HG03460 (cell line): ENCODE measurements around the gene TOP1.
A peak's percentile ranks its signal among the peaks of the same experiment; 100 is the strongest.

Experiments used
- ATAC-seq: cut with Tn5 transposase; IDR thresholded peaks from one replicate; pipeline ENCODE4 v1.9.1; 2021; ENCODE audit not compliant: unreplicated experiment

The TOP1 gene

DNA sequence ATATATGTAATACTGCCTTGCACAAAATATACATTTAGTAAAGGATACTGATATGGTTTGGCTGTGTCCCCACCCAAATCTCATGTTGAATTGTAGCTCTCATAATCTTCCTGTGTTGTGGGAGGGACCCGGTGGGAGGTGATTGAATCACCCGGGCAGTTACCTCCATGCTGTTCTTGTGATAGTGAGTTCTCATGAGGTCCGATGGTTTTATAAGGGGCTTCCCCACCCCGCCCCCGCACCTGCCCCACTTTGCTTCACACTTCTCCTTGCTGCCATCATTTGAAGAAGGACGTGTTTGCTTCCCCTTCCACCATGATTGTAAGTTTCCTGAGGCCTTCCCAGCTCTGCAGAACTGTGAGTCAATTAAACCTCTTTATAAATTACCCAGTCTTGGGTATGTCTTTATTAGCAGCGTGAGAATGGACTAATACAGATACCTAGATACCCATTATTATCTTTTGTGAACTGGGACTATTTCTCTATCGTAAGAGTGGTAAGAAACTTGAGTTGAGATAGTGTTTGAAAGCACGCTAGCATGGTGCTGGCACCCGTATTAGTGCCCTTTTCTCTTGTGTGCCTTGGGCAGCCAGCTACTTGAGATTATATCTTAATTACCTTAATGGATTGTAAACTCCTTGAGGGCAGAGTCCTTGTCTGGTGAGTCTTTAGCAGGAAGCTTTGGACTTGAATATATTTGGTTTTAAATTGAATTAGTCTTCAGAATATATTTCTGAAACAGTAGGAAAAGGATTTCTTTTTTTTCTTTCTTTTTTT is 25.6 kb downstream of the TOP1 start:
- ATAC-seq: no peak

DNA sequence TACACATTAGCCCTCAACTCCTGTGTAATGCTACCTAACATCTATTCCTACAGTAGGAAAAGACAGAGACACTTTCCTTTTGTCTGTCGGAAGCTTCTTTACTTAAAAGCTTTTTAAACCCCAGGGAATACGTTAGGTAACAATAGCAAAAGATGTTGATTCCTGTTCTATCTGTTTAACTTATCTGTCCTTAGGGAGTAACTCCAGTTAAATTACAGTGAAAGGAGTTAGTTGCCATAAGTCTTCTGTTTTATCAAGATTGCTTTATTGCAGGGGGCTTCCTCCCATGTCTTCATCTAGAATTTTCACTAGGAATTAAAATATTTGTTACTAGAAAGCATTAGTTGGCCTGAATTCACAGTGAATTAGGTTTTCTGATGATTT is 26.2 kb downstream of the TOP1 start:
- ATAC-seq: no peak

DNA sequence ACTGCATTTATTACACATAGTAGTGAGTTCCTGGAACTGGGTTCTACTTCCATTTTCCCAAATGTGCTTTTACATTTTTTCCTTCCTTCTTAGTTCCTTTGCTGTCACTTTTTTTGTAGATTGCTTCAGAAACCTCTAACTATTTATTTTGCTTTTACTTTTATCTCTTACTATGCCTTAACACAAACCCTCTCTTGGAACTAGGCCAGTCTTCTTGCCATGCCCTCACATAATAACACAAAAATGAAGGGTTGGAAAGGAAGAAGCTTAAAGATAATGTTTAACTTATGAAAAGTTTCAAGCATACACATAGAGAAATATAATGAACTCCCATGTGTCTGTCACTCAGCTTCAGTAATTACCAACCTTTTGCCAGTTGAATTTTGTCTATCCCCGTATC is 27.1 kb downstream of the TOP1 start:
- no peak for ATAC-seq

DNA sequence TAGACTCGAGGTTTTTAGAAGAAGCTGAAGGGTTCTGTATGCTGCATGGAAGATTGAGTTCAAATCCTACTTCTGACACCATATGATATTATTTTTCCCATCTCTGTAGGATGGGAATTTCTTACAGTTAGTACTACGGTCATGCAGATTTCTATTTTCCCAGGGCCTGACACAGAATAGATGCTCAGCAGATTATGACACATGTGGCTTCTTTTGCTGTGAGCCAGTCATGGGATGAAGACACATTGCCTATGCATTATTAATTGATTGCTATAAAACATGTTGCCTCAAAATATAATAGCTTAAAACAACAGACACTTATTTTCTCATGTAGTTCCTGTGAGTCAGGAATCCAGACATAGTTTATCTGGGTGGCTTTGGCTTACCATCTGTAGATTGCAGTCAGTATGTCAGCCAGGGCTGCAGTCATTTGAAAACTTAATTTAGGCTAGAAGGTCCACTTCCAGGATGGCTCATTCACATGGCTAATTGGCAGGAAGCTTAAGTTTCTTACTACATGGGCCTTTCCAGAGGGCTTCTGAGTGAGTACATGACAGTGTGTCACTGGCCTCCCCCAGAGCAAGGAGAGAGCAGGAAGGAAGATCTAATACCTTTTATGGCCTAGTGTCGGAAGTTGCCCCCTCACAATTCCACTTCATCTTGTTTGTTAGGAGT is 29.5 kb downstream of the TOP1 start:
- no peak for ATAC-seq

DNA sequence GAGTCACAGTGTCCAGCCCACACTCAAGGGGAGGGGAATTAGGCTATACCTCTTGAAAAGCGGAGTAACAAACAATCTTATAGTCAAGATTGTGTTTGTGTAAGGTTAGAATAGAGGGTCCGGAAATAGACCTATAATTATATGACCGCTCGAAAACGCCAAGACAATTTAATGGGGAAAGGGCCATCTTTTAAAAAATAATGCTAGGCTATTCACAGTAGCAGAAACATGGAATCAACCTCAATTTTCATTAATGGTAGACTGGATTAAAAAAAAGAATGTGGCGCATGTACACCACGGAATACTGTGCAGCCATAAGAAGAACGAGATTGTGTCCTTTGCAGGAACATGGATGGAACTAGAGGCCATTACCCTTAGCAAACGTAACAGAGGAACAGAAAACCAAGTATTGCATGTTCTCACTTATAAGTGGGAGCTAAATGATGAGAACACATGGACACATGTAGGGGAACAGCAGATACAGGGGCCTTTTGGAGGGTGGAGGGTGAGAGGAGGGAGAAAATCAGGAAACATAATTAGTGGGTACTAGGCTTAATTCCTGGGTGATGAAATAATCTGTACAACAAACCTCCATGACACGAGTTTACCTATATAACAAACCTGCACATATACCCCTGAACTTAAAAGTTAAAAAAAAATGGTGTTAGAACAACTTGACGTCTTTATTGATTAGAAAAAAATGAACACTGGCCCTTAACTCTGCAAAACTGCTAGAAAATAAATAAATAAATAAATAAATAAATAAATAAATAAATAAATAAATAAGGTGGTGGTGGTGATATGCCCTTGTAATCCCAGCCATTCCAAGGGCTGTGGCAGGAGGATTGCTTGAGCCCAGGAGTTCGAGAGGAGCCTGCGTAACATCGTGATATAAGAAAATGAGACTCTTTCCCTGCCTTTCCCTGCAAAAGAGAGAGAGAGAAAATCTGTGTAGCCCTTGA is 30.3 kb downstream of the TOP1 start:
- no peak for ATAC-seq

DNA sequence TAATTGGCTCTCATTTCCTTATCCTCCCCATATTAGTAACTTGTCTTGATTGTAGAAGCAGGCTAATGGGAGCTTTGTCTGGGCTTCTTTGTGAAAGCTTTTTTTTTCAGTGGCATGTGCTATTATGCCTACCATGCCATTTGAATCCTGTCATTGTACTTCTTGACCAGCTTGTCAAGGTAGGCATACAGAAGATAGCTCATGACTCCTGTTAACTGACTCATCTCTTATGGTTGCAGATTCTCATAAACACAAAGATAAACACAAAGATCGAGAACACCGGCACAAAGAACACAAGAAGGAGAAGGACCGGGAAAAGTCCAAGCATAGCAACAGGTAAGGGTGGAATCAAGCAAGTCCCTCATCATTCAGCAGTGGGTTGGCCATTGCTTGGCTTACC is 32.5 kb downstream of the TOP1 start:
- no peak for ATAC-seq

DNA sequence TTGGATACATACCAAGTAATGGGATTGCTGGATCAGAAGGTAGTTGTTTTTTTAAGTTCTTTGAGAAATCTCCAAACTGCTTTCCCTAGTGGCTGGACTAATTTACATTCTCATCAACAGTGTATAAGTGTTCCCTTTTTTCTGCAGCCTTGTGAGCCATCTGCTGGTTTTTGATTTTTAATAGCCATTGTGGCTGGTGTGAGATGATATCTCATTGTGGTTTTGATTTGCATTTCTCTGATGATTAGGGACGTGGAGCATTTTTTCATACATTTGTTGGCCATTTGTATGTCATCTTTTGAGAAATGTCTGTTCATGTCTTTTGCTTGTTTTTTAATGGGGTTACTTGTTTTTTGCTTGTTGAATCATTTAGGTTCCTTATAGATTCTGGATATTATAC is 34.8 kb downstream of the TOP1 start:
- no peak for ATAC-seq

DNA sequence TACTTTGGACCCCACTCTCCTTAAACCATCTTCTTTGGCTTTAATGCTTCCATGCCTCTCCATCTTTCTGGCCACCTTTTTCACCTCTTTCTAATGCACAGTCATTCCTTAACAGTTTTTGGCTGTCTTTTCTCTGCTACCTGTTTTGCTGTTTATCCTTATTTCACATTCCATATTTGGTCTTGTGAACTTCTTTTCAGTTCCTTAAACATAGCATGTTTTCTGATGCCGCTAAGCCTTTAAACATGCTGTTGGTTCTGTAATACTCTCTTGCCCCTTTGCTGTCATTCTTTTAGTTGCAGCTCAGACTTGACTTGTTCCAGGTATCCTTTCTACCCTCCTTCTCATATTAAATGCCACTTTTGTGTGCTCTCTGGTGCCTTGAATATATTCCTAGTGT is 35.8 kb downstream of the TOP1 start:
- ATAC-seq: peak; percentile 58

DNA sequence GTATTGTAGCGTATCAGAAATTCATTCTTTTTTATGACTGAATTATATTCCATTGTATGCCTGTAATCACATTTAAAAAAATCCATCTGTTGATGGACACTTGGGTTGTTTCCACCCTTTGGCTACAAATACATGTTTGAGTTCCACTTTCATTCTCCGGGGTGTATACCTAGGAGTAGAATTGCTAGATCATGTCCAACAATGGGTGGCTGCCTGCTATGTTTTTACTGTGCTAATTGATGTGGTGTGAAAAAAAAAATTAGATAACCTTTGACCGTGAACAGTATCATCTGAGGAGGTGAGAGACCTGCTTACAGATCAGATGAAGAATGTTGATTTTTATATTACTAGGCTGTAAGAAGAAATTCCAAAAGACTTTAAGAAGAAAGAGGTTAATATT is 37.1 kb downstream of the TOP1 start:
- ATAC-seq: no peak

DNA sequence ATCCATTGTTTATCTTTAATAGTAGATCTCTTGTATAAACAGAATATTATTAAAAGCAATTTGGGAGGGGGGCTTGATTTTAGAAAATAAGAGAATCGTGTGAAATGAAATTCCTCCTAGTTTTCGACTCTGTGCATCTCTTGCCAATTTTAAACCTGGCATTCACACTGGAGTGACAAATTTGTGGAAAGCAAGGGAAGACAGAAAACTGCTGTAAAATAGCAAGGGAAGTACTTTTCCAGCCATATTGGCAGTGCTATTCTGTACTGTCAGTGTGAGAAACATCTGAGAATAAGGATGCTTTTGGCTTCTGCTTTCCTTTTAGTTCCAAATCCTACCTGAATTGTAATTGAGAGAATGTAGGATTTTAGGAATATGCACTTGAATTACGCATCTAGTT is 40.2 kb downstream of the TOP1 start:
- no peak for ATAC-seq

DNA sequence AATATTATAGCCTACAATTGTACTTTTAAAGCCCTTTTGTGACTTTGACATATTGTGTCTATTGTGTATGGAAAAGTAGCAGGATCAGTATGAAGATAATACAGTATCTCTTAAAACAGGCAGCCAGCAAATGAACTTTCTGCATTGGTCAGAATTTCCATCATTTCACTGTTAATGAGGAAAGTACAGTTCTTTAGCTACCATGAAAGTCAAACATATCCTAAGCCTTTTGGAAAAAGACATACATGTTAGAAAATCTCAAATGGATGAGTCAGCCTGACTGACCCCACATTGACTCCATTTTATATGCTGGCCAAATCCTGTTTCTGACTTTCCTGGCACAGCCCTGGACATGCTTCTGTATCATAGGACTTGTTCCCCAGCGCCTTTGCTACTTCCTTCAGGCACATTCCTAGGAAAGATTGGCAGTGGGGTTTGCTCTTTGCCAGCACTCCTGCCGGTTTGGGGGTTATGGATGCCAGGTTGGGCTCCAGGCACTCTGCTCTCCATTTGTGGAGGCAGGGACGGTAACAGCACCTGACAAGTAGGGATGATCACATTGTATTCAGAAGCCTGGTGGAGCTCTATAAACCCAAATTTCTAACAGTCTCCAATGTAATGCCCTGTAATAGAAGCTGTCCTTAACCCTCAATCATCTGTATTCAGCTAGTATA is 43.7 kb downstream of the TOP1 start:
- no peak for ATAC-seq

DNA sequence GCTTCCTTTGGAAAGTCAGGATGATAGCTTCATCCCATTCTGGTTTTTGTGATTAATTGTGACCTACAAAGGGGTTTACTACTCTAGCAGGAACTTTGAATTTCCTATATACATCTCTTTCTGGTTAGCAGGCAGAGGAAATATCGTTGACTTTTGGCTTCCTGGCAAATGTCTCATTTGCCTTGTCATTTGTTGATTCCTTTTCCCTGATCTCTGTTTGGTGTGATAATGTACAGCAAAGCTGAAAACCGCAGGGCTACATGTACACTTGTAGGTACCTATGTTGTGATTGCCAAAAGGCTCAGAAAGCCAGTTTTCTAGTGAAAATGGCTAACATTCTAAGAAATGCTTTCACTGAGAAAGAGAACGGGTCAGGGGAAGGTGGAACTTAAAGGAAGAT is 44.3 kb downstream of the TOP1 start:
- ATAC-seq: no peak

DNA sequence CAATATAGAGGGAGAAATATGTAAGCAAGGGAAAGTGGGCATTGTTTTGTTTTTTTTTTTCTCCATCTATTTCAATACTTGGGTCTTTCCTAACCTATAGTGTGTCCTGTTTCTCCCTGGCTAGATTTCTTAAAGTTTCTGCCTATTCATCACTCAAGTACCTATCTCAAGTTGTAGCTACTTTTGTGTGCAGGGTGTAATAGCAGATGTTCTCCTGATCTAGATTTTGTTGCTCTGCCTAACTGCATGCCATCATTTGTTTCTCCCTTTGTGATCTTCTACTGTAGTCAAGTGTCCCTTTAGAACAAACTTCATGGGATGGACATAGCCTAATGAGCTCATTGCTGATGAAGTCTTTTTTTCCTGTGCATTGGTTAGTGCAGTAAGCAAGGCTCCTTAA is 45.8 kb downstream of the TOP1 start:
- no peak for ATAC-seq

DNA sequence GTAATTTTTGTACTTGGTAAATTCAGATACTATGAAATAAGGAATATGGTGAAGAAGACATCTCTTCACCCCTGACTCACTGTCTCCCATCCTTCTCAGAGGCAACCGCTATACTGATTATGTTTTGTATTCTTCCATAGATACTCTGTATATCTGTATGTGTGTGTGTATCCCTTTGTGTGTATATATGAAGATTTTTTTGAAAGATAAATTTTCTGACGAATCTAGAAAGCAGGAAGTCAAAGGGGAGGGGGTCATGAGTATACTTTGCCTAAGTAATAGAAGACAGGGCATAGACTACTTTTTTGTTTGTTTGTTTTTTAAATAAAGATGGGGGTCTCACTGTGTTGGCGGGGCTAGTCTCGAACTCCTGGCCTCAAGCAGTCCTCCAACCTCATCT is 48.2 kb downstream of the TOP1 start:
- ATAC-seq: no peak

DNA sequence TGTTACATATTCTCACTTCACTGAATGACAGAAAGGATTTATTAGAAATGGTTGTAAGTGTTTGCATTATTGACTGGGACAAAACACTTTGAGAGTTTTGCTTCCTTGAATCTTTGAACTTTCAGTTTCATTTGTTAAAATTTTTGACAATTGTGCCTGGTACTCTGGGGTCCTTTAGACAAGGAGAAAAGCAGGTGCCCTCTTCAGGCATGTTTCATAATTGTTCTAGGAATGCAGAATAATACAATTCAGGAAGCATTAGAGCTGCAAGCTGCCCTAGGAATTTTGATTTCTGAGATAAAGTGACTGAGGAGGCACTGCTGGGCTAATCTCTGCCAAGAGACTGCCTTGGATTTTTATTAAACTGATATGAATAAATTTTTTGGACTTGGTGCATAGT is 49.7 kb downstream of the TOP1 start:
- ATAC-seq: no peak

DNA sequence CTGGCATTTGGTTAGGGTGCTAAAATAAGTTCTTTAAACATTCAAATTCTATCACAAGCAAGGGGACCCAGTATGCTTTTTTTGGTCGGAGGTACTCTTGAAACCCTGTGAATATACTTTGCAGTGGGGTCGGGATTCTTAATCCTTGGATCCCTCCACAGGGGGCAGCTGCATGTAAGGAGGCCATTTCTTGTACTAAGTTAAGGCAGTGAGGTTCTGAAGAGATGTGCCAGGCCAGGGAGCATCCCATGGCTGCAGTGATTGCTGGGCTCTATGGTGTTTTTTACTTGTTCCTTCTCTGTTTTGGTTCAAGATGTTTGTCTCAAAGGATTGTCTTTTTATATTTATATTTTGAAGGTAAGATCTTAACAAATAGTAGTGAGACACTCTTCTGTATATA is 50.4 kb downstream of the TOP1 start:
- ATAC-seq: no peak

DNA sequence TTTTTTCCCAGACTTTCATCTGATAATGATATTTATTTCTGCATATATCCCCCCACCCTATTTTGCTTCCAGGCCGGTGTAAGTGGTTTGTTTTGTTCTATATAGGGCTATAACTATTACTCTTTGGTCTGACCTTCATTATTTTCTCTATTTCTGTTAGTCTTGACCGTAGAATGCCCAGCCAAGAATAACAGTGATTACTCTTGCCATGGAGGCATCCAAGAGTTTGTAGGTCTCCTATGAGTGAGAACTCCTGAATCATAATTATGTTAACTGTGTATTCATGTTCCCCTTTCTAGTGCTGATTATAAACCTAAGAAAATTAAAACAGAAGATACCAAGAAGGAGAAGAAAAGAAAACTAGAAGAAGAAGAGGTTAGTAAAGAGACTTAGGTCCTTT is 52.2 kb downstream of the TOP1 start:
- no peak for ATAC-seq

DNA sequence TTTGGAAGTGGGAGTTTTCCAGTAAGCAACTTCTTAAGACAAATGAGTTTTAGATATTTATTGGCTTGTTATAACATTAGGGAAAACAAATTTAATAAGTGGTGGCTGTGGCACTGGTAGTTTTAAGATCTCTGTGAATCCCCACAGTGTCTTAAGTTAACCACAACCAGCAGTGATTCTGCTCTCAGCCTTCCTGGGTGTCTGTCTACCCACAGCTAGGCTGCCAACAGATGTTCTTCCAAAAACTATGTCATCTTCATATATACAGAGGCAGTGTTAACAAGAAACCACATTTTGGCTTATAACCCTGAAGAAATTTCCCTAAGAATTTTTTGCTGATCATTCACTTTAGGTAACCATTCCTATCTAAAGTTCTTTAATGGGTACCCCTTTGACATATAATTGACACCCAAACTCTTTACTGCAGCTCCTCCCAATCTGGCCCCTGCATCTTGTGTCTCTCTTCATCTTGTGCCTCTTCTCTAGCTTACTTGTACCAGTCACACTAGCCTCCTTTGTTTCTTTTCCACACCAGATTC is 52.7 kb downstream of the TOP1 start:
- ATAC-seq: no peak

DNA sequence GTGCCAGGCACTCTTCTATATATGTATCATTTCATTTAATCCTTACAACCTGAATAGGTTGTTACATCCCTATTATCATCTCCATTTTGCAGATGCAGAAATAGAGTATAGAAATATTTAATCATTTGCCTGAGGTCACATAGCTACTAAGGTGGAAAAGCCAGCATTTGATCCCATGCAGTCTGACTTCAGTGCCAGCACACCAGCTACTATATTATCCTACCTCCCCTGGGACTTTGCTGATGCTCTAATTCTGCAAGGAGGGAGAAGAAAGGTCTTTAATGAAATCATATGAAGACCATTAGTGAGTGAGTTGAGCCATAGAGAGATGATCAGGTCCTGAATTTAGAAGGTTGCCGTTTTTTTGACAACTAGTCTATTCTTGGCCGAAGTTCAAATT is 53.7 kb downstream of the TOP1 start:
- ATAC-seq: no peak

DNA sequence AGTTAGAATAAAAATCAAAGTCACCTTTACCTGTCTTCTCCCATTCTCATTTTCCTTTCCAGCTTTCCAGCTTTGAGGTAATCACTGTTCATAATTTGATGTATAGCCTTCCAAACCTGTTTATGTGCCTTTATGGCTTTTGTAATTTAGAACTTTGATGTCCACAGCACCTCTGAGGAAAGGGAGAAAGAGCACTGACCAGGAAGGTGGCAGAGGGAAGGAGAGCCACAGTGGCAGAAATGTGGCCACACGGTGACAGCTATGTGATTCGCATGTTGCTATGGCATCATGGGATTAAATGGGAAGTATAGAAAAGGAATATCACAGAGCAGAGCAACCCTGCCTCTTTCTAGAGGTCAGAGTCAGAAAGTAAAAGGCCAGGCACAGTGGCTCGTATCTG is 57.0 kb downstream of the TOP1 start:
- no peak for ATAC-seq
